Epithelial cell of proximal tubule (primary cell): ENCODE results near the gene PCDHGB3. TPM values are rescaled to one million over a fixed set of nuclear protein-coding genes. Genes with fewer than 3 reads are reported as not detected.
A peak's percentile ranks its signal among the peaks of the same experiment; 100 is the strongest.
"Not testable (repeated sequence)": the region's sequence is repeated elsewhere in the genome, so short reads cannot be mapped to it uniquely, and the experiment has no call there.

ENCODE experiments used
- DNase-seq: peaks from one replicate; pipeline ENCODE4 v3.0.0-alpha.2; 2011; ENCODE audit warnings: low read depth
- H3K4me3 ChIP-seq: 2 replicates; pipeline ENCODE4 v1.5.1; 2011; ENCODE audit warnings: low read depth, mild to moderate bottlenecking, low read length
- total RNA-seq: library from RNA; depleted of rRNA; stranded (reverse); fragments of >200 nt; gene quantifications from 2 replicates; pipeline ENCODE4 v1.2.3, GENCODE V29; 2015
- TF ChIP-seq, protein P1 (sequence below): conservative IDR thresholded peaks from 2 replicates; pipeline ENCODE4 v1.5.1; 2012; ENCODE audit warnings: low read depth, mild to moderate bottlenecking, low read length

Gene PCDHGB3
- total RNA-seq, result 0.14 and 1.1 TPM in 2 replicates

DNA sequence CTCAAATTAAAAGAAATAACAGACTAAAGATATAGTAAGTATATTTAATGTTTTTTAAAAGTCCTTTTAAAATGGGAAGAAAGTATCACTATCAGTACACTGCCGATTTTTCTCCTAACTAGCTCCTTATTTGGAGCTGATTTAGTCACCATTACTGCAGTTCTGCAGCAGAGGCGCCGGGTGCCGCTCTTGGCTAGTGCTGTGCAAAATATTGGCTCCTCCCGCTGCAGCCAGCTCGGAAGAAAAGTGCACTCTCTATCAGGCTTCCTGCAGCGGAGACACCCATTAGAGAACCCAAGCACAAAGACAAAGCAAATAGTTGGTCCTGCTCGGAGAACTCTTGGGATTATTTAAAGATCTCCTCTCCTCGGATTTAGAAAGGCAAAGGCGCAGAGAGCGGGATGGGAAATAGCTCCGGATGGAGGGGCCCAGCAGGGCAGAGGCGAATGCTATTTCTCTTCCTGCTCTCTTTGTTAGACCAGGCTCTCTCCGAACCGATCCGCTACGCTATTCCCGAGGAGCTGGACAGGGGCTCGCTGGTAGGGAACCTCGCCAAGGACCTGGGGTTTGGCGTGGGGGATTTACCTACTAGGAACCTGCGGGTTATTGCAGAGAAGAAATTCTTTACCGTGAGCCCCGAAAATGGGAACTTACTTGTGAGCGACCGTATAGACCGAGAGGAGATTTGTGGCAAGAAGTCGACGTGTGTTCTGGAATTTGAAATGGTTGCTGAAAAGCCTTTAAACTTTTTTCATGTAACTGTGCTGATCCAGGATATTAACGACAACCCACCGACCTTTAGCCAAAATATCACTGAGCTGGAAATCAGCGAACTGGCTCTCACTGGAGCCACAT is at the start of gene PCDHGB3:
TSS of gene PCDHGB3 (plus strand) at position 249 of the 855 bp plus-strand sequence. CDS start at position 402, 153 bp downstream.
- TF ChIP-seq, protein P1, sequence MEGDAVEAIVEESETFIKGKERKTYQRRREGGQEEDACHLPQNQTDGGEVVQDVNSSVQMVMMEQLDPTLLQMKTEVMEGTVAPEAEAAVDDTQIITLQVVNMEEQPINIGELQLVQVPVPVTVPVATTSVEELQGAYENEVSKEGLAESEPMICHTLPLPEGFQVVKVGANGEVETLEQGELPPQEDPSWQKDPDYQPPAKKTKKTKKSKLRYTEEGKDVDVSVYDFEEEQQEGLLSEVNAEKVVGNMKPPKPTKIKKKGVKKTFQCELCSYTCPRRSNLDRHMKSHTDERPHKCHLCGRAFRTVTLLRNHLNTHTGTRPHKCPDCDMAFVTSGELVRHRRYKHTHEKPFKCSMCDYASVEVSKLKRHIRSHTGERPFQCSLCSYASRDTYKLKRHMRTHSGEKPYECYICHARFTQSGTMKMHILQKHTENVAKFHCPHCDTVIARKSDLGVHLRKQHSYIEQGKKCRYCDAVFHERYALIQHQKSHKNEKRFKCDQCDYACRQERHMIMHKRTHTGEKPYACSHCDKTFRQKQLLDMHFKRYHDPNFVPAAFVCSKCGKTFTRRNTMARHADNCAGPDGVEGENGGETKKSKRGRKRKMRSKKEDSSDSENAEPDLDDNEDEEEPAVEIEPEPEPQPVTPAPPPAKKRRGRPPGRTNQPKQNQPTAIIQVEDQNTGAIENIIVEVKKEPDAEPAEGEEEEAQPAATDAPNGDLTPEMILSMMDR, result peak; percentile 47
- peak within 1 kb of the TSS; percentile 38 for H3K4me3 ChIP-seq
- DNase-seq, result no peak

DNA sequence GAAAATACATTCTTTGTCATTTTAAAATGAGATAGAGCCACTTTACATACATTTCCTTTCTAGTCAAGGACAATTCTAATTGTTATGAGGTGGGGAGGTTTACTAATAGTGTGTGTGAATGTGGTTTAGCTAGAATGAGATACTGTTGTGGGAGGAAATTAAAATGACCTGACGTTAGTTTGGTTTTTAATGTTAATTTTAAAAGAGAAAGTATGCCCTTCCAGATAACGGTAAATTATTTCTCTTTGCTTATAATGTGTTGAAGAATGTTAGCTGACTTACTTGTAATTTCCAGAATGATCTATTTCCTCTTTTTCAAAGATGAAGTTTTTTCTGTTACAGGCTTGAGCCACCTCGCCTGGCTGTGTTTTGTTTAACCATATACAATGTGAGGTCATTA is 47.8 kb upstream of the PCDHGB3 start:
- DNase-seq, result no peak

DNA sequence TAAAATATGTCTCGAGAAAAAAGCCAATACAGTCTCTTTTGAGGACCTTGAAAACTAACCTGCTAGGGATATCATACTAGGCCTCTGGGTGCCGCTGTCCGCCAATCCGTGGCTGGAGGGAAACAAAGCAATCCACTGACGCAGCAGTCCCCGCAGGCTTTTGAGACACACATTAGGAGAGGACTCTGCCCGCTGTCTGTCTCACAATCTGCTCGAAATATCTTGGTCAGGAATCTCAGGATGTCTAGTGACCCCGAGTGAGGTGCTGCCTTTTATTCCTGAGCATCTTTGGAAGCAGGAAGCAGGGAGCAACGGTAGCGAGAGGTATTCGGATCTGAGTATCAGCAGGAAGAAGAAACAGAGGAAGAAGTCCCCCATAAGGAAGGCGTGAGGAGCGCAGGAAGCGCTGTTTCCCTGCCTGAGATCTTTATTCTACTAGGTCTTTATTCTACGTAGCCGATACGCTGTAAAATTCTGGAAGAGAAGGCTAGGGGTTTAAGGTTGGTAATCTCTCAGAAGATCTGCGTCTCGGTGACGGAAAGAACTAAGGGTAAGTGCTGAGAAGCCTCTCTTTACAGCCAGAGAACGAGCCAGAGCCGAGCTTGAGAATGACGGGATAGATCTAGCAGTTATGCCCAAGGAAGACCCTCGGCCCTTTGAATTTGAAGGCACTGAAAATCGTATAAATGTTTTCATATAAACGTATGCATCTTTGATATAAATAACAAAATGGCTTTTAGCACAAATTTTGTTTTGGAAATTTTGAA is 43.8 kb upstream of the PCDHGB3 start:
- H3K4me3 ChIP-seq, result peak overlapping the region; percentile 39

More for the DNA sequence above, 47.8 kb upstream of the PCDHGB3 start:
- TF ChIP-seq, protein P1, result no peak
- no peak overlapping the region for H3K4me3 ChIP-seq

DNA sequence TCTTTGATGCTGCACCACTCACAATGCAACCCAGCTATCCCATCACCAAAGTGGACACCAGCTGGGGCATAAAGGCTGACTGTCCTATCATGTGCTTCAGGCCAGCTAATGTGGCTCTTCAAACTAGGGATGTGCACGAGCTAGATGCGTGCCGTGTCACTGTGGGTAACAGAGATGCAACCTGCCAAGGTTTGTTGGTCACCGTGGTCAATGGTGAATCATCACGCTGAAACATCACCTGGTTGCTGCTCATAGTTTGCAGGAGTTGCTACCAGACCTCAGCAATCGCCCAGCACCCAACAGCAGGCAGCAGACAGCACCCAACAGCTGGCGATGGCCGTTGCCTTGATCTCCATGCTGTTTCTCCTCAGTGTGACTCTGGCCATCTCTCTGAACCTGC is 41.8 kb upstream of the PCDHGB3 start:
- no peak for DNase-seq
- no peak overlapping the region for H3K4me3 ChIP-seq
- TF ChIP-seq, protein P1, result no peak

More for the DNA sequence above, 43.8 kb upstream of the PCDHGB3 start:
- TF ChIP-seq, protein P1, result peak; percentile 66
- DNase-seq, result no peak

DNA sequence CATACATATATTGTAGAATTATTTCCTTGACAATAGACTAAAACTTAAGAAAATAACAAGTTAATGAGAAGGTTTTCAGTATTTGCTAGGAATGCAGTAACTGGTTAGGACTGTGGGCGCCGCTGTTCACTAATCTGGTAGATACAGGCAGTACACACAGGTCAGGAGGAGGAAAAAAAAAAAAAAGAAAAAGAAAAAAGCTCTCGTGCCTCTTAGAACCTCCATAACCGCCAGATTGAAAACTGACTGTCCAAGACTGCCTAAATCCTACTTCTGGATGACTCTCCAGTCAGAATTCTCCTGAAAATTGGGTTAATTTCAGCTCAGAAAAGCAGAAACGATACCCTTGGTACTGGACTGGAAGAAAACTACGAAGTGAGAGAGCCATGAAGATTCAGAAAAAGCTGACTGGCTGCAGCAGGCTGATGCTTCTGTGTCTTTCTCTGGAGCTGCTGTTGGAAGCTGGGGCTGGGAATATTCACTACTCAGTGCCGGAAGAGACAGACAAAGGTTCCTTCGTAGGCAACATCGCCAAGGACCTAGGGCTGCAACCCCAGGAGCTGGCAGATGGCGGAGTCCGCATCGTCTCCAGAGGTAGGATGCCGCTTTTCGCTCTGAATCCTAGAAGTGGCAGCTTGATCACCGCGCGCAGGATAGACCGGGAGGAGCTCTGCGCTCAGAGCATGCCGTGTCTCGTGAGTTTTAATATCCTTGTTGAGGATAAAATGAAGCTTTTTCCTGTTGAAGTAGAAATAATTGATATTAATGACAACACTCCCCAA is 39.6 kb upstream of the PCDHGB3 start, which contains the start of gene PCDHGA1:
TSS of gene PCDHGA1 (plus strand) at position 216 of the 782 bp plus-strand sequence.
- no peak for DNase-seq
- TF ChIP-seq, protein P1, result peak; percentile 53
- peak within 1 kb of the TSS; percentile 46 for H3K4me3 ChIP-seq

DNA sequence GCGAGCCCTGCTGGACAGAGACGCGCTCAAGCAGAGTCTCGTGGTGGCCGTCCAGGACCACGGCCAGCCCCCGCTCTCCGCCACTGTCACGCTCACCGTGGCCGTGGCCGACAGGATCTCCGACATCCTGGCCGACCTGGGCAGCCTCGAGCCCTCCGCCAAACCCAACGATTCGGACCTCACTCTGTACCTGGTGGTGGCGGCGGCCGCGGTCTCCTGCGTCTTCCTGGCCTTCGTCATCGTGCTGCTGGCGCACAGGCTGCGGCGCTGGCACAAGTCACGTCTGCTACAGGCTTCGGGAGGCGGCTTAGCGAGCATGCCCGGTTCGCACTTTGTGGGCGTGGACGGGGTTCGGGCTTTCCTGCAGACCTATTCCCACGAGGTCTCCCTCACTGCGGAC is 37.5 kb upstream of the PCDHGB3 start:
- not testable (repeated sequence) for H3K4me3 ChIP-seq, DNase-seq
